Effector memory CD8-positive, alpha-beta T cell (primary cell): ENCODE results near the gene NIPA2.
A peak's percentile ranks its signal among the peaks of the same experiment; 100 is the strongest.

Experiments used
- ATAC-seq: fragments of 150-1000 bp; cut with Tn5 transposase; replicated peaks from 2 replicates; pipeline ENCODE4 v1.10.0; 2021; ENCODE audit warnings: mild to moderate bottlenecking, moderate library complexity
- DNase-seq, 3 experiments: peaks; one replicate each; pipeline ENCODE4 v3.0.0; 2021
- H3K27ac Mint-ChIP-seq, 2 donors: one replicate each; pipeline ENCODE4 v1.8.0; 2022; ENCODE audit warnings: mild to moderate bottlenecking in 2 of 2, mixed read lengths in 2 of 2, moderate library complexity in 2 of 2
- H3K27me3 Mint-ChIP-seq, 2 donors: one replicate each; pipeline ENCODE4 v1.8.0; 2022; ENCODE audit warnings: mixed read lengths in 2 of 2
- H3K36me3 Mint-ChIP-seq: one replicate; pipeline ENCODE4 v1.8.0; 2022; ENCODE audit warnings: mild to moderate bottlenecking, moderate library complexity, mixed read lengths; ENCODE audit not compliant: insufficient read depth
- H3K4me1 Mint-ChIP-seq, 2 donors: one replicate each; pipeline ENCODE4 v1.8.0; 2022; ENCODE audit warnings: low read depth in 2 of 2, mixed read lengths in 2 of 2
- H3K4me3 Mint-ChIP-seq, 2 donors: one replicate each; pipeline ENCODE4 v1.8.0; 2022; ENCODE audit warnings: mild to moderate bottlenecking in 2 of 2, mixed read lengths in 2 of 2, moderate library complexity in 2 of 2
- H3K9me3 Mint-ChIP-seq, 2 donors: one replicate each; pipeline ENCODE4 v1.8.0; 2022; ENCODE audit warnings: mixed read lengths in 2 of 2

Gene NIPA2

DNA sequence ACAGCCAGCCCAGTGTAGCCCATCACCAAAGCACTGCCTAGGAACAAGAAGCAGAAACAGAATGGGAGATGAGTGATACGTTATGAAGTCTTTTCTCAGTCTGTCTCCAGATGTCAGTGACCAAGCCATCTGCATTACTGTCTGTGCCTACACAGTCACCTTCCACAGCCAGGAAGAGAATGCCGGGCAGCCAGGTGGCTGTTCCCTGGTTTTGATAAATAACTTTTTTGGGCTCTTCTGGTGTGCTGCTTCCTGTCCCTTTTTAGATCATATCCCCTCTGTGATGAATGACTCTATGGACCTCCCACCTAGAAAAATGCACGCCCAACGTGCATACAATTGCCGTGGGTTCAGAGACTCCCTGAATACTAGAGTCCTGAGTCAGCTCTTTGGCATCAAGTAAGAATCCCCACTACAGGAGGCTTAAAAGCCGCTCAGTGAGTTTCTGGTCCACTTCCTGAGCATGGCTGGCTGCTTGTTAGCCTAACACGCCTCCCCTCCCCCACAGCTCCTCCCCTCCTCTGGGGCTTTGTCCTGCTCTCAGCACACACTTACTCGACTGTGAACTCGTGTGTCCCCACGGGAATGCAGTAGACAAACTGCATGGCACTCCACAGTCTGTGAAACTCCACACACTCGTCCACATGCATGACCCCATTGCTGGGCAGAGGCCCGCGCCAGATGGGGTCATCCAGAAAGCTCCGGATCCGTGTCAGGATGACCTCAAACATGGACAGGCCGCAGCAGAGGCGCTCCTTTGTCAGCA, 34.7 kb downstream of the NIPA2 start:
- H3K4me1 Mint-ChIP-seq = no peaks in the 10 kb centered on the region
- peaks cover 11% of the 10 kb centered on the region for H3K36me3 Mint-ChIP-seq
- DNase-seq (no peak), ATAC-seq (no peak)
- no peak overlapping the region for H3K4me3 Mint-ChIP-seq
- H3K27ac Mint-ChIP-seq = no peak overlapping the region
- H3K9me3 Mint-ChIP-seq = no peaks in the 10 kb centered on the region
- peaks cover 0 to 3% of the 10 kb centered on the region in 2 donors for H3K27me3 Mint-ChIP-seq

- DNase-seq (no peak), ATAC-seq (no peak)
- Mint-ChIP-seq H3K36me3 (peaks cover 10% of the 10 kb centered on the region), H3K9me3 (no peaks in the 10 kb centered on the region), H3K27ac (no peak overlapping the region), H3K27me3 (peaks cover 0 to 6% of the 10 kb centered on the region in 2 donors), H3K4me3 (no peak overlapping the region), H3K4me1 (no peaks in the 10 kb centered on the region)
Observed at GRCh38 chr15:22873841-22874240, 35.4 kb downstream of the NIPA2 start.

- Mint-ChIP-seq H3K27ac (no peak overlapping the region), H3K9me3 (no peaks in the 10 kb centered on the region), H3K36me3 (peaks cover 6% of the 10 kb centered on the region), H3K27me3 (peaks cover 0 to 6% of the 10 kb centered on the region in 2 donors), H3K4me3 (no peak overlapping the region), H3K4me1 (no peaks in the 10 kb centered on the region)
- DNase-seq (no peak), ATAC-seq (no peak)
Observed at GRCh38 chr15:22874256-22874655, 35.8 kb downstream of the NIPA2 start.

GRCh38 chr15:22874966-22875365, 36.5 kb downstream of the NIPA2 start:
- Mint-ChIP-seq H3K4me3 (no peak overlapping the region), H3K4me1 (no peaks in the 10 kb centered on the region), H3K36me3 (peaks cover 6% of the 10 kb centered on the region), H3K27ac (no peak overlapping the region), H3K9me3 (no peaks in the 10 kb centered on the region), H3K27me3 (peaks cover 0 to 6% of the 10 kb centered on the region in 2 donors)
- no peak for DNase-seq
- no peak for ATAC-seq

GRCh38 chr15:22877117-22877516, 38.7 kb downstream of the NIPA2 start:
- Mint-ChIP-seq H3K9me3 (no peaks in the 10 kb centered on the region), H3K4me3 (no peak overlapping the region), H3K27me3 (peaks cover 0 to 6% of the 10 kb centered on the region in 2 donors), H3K36me3 (peaks cover 2% of the 10 kb centered on the region), H3K27ac (no peak overlapping the region), H3K4me1 (no peaks in the 10 kb centered on the region)
- no peak for DNase-seq
- no peak for ATAC-seq

- Mint-ChIP-seq H3K27me3 (peaks cover 0 to 6% of the 10 kb centered on the region in 2 donors), H3K27ac (no peak overlapping the region), H3K36me3 (peaks cover 4% of the 10 kb centered on the region), H3K9me3 (no peaks in the 10 kb centered on the region), H3K4me1 (no peaks in the 10 kb centered on the region), H3K4me3 (no peak overlapping the region)
- DNase-seq (no peak), ATAC-seq (no peak)
Observed at GRCh38 chr15:22877607-22878006, 39.1 kb downstream of the NIPA2 start.

- DNase-seq (no peak), ATAC-seq (no peak)
- Mint-ChIP-seq H3K36me3 (peaks cover 6% of the 10 kb centered on the region), H3K9me3 (no peaks in the 10 kb centered on the region), H3K27ac (no peak overlapping the region), H3K27me3 (peaks cover 0 to 6% of the 10 kb centered on the region in 2 donors), H3K4me3 (no peak overlapping the region), H3K4me1 (no peaks in the 10 kb centered on the region)
Observed at GRCh38 chr15:22878103-22878502, 39.6 kb downstream of the NIPA2 start.

- Mint-ChIP-seq H3K4me1 (peaks cover 0 to 3% of the 10 kb centered on the region in 2 donors), H3K36me3 (peaks cover 3% of the 10 kb centered on the region), H3K27me3 (peaks cover 0 to 6% of the 10 kb centered on the region in 2 donors), H3K4me3 (no peak overlapping the region), H3K9me3 (no peaks in the 10 kb centered on the region), H3K27ac (no peak overlapping the region)
- DNase-seq (no peak), ATAC-seq (no peak)
Observed at GRCh38 chr15:22880068-22880980, 41.9 kb downstream of the NIPA2 start.

DNA sequence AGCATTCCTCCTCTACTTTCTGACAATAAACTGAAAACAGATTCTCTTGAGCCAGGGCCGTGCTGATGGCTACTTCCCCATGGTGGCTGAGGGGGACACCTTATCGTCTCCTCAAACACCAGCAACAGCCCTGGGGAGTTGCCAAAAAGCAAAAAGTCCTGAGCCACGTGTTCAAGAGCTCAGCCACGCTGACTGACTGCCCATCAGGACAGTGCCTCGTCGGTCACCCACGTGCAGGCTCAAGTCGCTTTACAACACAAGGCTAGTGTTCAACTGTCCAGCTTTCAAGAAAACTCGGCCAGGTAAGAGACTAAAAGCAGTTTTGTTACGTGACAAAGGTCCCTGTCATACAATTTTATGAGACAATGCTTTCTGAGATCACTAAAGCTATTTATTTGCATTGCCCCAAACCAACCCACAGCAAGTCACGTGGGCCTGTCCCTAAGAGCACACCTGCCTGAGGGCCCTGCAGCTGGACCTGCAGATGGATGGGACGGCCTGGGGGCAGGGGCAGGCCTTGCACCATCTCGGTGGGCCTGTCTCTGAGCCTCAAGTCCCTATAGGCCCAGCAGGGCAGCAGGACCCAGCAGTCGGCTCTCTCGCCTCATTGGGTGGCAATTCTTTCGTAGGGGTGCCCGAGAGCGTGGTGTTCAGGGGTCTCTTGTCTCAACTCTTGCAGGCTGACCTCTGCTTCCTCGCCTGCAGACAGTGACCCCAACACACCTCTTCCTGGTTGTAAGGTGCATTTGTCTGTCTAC, 42.7 kb downstream of the NIPA2 start:
- H3K27me3 Mint-ChIP-seq = peaks cover 0 to 6% of the 10 kb centered on the region in 2 donors
- no peaks in the 10 kb centered on the region for H3K9me3 Mint-ChIP-seq
- H3K27ac Mint-ChIP-seq = no peak overlapping the region
- DNase-seq = no peak
- no peak for ATAC-seq
- H3K36me3 Mint-ChIP-seq = peaks cover 3% of the 10 kb centered on the region
- H3K4me1 Mint-ChIP-seq = peaks cover 0 to 3% of the 10 kb centered on the region in 2 donors
- no peak overlapping the region for H3K4me3 Mint-ChIP-seq

GRCh38 chr15:22881739-22882440, 43.4 kb downstream of the NIPA2 start:
- Mint-ChIP-seq H3K4me1 (peaks cover 0 to 3% of the 10 kb centered on the region in 2 donors), H3K36me3 (peaks cover 3% of the 10 kb centered on the region), H3K4me3 (no peak overlapping the region), H3K27ac (no peak overlapping the region), H3K9me3 (no peaks in the 10 kb centered on the region), H3K27me3 (peaks cover 0 to 6% of the 10 kb centered on the region in 2 donors)
- no peak for DNase-seq
- no peak for ATAC-seq

DNA sequence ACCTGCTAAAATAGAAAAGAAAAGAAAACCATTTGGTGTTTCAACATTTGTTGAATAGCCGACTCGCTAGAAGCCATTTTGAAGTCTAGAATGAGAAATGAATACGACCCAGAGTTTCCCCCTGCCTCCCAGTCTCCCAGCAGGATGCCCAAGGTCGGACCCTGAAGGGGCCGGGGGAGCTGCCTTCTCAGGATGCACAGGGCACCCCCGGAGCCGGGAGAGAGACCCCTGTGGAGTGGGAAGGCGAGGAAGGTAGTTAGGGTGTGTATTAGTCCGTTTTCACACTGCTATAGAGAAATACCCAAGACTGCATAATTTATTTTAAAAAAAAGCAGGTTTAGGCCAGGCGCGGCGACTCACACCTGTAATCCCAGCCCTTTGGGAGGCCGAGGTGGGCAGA, 44.7 kb downstream of the NIPA2 start:
- no peak overlapping the region for H3K4me3 Mint-ChIP-seq
- H3K36me3 Mint-ChIP-seq = peaks cover 3% of the 10 kb centered on the region
- no peak overlapping the region for H3K27ac Mint-ChIP-seq
- peaks cover 0 to 3% of the 10 kb centered on the region in 2 donors for H3K27me3 Mint-ChIP-seq
- peaks cover 0 to 3% of the 10 kb centered on the region in 2 donors for H3K4me1 Mint-ChIP-seq
- no peaks in the 10 kb centered on the region for H3K9me3 Mint-ChIP-seq
- no peak for DNase-seq
- no peak for ATAC-seq

DNA sequence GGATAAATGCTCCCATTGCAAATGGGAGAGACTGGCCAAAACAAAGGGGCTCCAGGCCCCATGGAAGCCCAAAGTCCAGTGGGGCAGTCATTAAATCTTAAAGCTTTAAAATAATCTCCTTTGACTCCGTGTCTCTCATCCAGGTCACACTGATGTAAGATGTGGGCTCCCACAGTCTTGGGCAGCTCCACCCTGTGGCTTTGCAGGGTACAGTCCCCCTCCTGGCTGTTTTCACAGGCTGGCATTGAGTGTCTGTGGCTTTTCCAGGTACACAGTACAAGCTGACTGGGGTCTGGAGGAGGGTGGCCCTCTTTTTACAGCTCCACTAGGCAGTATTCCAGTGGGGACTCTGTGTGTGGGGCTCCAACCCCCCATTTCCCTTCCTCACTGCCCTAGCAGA, 45.9 kb downstream of the NIPA2 start:
- no peaks in the 10 kb centered on the region for H3K9me3 Mint-ChIP-seq
- DNase-seq = peak in 2 of 3 experiments; percentile 5 to 11
- peaks cover 0 to 3% of the 10 kb centered on the region in 2 donors for H3K4me1 Mint-ChIP-seq
- no peak overlapping the region for H3K4me3 Mint-ChIP-seq
- ATAC-seq = no peak
- H3K27me3 Mint-ChIP-seq = no peaks in the 10 kb centered on the region
- H3K27ac Mint-ChIP-seq = no peak overlapping the region
- peaks cover 3% of the 10 kb centered on the region for H3K36me3 Mint-ChIP-seq

- H3K27me3 Mint-ChIP-seq = no peaks in the 10 kb centered on the region
- H3K27ac Mint-ChIP-seq = no peak overlapping the region
- peaks cover 0 to 3% of the 10 kb centered on the region in 2 donors for H3K4me1 Mint-ChIP-seq
- ATAC-seq = no peak
- no peaks in the 10 kb centered on the region for H3K9me3 Mint-ChIP-seq
- peaks cover 3% of the 10 kb centered on the region for H3K36me3 Mint-ChIP-seq
- H3K4me3 Mint-ChIP-seq = no peak overlapping the region
- no peak for DNase-seq
Observed at GRCh38 chr15:22885120-22885519, 46.7 kb downstream of the NIPA2 start.
